Activated naive CD8-positive, alpha-beta T cell treated with anti-CD3 and anti-CD28 coated beads, Interleukin-2, amount 50 U/mL, for 24 hours (primary cell): ENCODE measurements around the gene ASIC2.
"Not testable (repeated sequence)": the region's sequence is repeated elsewhere in the genome, so short reads cannot be mapped to it uniquely, and the experiment has no call there.

ENCODE experiments used
- ATAC-seq: fragments of 150-1000 bp; cut with Tn5 transposase; one replicate; pipeline ENCODE4 v1.10.0; 2021
- DNase-seq: peaks from one replicate; pipeline ENCODE4 v3.0.0; 2021
- H3K27ac Mint-ChIP-seq: one replicate; pipeline ENCODE4 v1.8.0; 2021; ENCODE audit warnings: mild to moderate bottlenecking, mixed read lengths
- H3K27me3 Mint-ChIP-seq: one replicate; pipeline ENCODE4 v1.8.0; 2021; ENCODE audit warnings: mixed read lengths
- H3K36me3 Mint-ChIP-seq: one replicate; pipeline ENCODE4 v1.8.0; 2021; ENCODE audit warnings: low read depth, mixed read lengths
- H3K4me1 Mint-ChIP-seq: one replicate; pipeline ENCODE4 v1.8.0; 2021; ENCODE audit warnings: mixed read lengths
- H3K4me3 Mint-ChIP-seq: one replicate; pipeline ENCODE4 v1.8.0; 2021; ENCODE audit warnings: mild to moderate bottlenecking, moderate library complexity, mixed read lengths
- H3K9me3 Mint-ChIP-seq: one replicate; pipeline ENCODE4 v1.8.0; 2021; ENCODE audit warnings: mixed read lengths

The ASIC2 gene

DNA sequence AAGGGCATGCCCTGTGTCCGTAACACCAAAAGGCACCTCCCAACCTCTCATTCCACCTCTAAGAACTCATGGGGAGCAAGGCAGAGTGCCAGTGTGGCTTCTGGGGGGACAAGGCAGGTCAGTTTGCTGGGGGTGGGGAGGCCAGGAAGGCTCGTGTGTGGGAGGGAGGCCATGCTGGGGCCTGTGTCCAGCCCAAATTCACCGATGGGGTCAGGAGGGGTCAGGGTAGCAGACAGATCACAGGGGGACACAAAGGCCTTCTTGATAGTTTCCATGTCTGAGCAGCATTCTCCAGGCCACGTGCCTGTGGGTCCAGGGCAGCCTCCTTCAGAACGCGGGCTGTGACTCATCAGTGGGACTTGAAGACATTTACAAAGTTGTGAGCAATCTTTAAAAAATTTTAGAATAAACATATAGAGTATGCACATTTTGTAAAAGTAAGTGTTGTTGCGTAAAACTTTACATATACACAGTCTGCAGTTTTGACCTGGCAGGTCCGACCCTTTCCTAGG is 280.5 kb downstream of the ASIC2 start:
- Mint-ChIP-seq H3K4me3 (no peak overlapping the region), H3K27ac (no peak overlapping the region), H3K4me1 (no peaks in the 10 kb centered on the region), H3K36me3 (no peaks in the 10 kb centered on the region), H3K27me3 (no peaks in the 10 kb centered on the region), H3K9me3 (no peaks in the 10 kb centered on the region)
- no peak for DNase-seq
- no peak for ATAC-seq

DNA sequence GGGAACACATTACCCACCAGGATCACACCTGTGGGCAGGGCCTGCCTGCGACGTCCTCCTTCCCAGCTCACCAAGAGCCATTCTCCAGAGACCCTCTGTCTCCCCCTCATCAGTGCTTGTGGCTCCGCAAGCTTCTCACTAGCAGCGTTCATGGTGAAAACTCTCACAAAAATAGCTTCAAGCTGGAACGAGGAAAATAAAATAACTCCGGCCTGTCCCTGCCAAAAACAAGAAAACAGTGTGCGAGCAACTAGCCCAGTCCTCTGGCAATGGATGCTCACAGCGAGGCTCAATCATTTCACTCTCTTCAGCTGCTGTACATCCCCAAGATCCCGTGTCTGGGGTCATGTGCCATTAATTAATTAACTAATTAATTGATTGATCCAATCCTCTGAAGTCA is 283.5 kb downstream of the ASIC2 start:
- Mint-ChIP-seq H3K4me3 (no peak overlapping the region), H3K36me3 (no peaks in the 10 kb centered on the region), H3K27ac (no peak overlapping the region), H3K9me3 (no peaks in the 10 kb centered on the region), H3K27me3 (peaks cover 2% of the 10 kb centered on the region), H3K4me1 (no peaks in the 10 kb centered on the region)
- DNase-seq (no peak), ATAC-seq (no peak)

DNA sequence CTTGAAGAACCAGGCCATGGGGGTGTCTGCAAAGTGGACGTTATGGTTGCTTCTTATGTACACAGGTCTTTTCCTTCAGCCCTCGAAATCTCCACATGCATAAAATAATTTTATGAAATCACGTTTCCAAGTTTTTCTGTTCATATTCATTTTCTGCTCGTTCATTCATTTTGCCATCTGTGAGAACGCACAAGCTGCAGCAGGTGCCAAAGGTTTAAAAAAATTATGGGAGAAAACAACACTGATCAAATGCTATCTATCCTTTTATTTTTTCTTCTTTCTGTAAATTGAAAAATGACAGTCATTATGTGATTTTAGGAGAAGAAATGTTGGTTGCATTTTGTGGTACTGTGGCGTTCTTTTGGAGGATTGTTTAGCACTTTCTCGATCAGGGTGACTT is 285.9 kb downstream of the ASIC2 start:
- no peaks in the 10 kb centered on the region for H3K36me3 Mint-ChIP-seq
- H3K27me3 Mint-ChIP-seq: peaks cover 7% of the 10 kb centered on the region
- H3K4me1 Mint-ChIP-seq: no peaks in the 10 kb centered on the region
- ATAC-seq (no peak), DNase-seq (no peak)
- H3K4me3 Mint-ChIP-seq: no peak overlapping the region
- no peaks in the 10 kb centered on the region for H3K9me3 Mint-ChIP-seq
- no peak overlapping the region for H3K27ac Mint-ChIP-seq

DNA sequence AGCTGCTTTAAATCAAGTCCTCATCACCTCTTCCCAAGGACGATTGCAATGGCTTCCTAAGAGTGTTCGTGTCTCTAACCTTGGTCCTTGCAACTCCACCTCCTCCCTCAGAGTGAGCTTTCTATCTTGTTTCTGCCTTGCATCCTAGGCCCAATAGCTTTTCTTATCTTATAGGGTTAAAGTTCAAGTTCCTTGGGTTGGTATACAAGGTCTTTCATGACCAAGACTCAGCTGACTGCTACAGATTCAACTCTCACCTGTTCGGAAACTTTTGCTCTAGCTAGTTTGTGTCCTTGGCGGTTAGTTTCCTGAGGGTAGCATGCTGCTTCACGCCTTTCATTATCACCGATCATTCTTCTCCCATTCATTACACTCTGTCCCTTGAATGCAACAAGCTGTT is 290.8 kb downstream of the ASIC2 start:
- Mint-ChIP-seq H3K4me1 (peaks cover 5% of the 10 kb centered on the region), H3K36me3 (no peaks in the 10 kb centered on the region)

DNA sequence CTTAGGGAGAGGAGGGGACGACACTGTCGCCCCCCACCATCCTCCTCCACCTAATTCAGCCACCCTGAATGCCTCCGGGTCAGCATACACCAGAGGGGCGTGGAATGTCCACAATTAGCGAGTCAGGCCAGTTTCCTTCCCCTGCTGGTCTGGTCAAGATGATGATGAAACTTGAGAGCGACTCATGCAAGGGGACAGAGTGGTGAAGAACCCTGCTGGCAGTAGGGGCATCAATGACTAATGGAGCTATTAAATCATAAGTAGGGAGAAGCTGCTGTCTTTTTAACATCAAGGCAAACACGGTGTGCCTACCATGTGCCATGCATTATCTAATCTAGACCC is 294.2 kb downstream of the ASIC2 start:
- ATAC-seq: no peak
- no peak for DNase-seq
- Mint-ChIP-seq H3K27ac (no peak overlapping the region), H3K36me3 (no peaks in the 10 kb centered on the region), H3K9me3 (no peaks in the 10 kb centered on the region), H3K27me3 (peaks cover 21% of the 10 kb centered on the region), H3K4me3 (no peak overlapping the region), H3K4me1 (peaks cover 5% of the 10 kb centered on the region)

More for the DNA sequence above, 290.8 kb downstream of the ASIC2 start:
- Mint-ChIP-seq H3K27ac (no peak overlapping the region), H3K27me3 (peaks cover 24% of the 10 kb centered on the region), H3K9me3 (no peaks in the 10 kb centered on the region), H3K4me3 (no peak overlapping the region)
- DNase-seq: no peak
- ATAC-seq: no peak

DNA sequence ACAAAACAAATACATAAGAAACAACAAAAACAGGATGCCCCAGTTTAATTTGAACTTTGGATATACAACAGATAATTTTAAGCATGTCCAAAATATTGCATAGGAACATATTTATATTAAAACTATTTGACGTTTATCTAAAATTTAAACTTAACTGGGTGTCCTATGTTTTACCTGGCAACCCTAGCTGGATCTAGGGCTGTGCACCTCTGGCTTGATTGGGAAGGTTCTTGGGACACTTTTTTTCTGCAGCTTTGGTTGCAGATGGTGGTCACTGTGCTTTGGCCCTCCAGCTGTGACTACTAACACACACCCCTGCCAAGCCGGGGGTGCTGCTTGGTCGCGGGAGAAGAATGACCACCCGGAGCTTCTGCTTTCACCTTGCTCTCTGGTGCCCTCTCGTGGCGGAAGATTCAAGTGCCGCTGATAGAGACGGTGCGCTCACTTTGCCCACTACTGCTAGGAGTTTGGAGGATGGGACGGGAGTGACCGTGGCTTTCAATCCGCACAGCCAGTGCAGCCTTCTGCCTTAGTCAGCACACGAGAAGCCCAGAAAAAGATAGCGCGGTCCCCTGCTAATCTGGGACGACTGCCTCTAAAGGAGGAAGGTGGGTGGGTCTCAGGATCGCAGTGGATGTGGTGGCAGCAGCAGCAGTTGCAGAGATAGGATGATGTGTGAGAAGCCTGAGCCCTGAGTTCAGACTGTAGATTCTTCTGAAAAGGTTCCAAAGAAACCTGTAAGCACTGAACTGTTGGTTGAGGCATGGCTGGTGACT is 294.8 kb downstream of the ASIC2 start:
- no peaks in the 10 kb centered on the region for H3K36me3 Mint-ChIP-seq
- H3K9me3 Mint-ChIP-seq: no peaks in the 10 kb centered on the region
- ATAC-seq (no peak), DNase-seq (peak; percentile 86)
- H3K4me1 Mint-ChIP-seq: peaks cover 5% of the 10 kb centered on the region
- no peak overlapping the region for H3K4me3 Mint-ChIP-seq
- H3K27me3 Mint-ChIP-seq: peaks cover 21% of the 10 kb centered on the region
- H3K27ac Mint-ChIP-seq: no peak overlapping the region

DNA sequence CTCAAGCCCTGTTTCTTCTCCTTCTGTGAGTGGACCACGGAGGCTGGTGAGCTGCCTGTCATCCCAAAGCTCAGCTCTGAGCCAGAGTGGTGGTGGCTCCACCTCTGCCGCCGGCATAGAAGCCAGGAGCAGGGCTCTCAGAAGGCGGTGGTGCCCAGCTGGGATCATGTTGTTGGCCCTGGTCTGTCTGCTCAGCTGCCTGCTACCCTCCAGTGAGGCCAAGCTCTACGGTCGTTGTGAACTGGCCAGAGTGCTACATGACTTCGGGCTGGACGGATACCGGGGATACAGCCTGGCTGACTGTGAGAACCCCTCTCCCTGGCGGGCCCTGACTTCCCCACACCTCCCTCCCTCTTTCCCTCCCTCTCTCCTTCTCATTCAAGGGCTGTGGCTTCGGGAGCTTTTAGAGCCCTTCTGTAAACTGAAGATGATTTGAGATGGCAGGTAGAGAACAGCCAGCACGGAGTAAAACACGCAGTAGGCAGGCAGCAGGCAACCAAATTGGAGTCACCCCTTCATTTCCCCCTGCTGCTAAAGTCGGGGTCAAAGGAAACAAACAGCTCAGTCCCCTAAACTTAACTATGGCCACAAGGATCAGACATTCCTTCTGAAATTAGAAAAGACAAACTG is 297.6 kb downstream of the ASIC2 start:
- H3K27me3 Mint-ChIP-seq: peaks cover 21% of the 10 kb centered on the region
- H3K4me1 Mint-ChIP-seq: peaks cover 5% of the 10 kb centered on the region
- no peaks in the 10 kb centered on the region for H3K9me3 Mint-ChIP-seq
- no peak overlapping the region for H3K27ac Mint-ChIP-seq
- no peak for ATAC-seq
- DNase-seq: no peak
- no peaks in the 10 kb centered on the region for H3K36me3 Mint-ChIP-seq
- no peak overlapping the region for H3K4me3 Mint-ChIP-seq

DNA sequence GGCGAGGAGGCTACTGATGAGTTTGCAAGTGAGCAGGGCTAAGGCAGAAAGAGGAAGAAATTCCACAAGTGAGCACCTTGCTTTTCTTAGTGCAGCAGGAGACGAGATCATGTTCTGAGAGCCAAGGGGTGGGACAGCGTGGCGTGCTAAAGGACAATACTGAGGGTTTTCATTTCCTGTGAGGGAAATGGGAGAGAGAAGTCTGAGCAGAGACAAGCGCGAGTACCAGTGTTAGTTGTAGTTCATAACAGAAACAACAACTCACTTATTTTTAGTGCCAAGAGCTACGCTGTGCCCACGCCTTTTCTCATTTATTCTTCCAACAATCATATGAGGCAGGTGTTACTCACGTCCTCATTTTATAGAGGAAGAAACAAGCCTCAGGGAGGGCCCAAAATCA is 299.1 kb downstream of the ASIC2 start:
- no peak for ATAC-seq
- peaks cover under 1% of the 10 kb centered on the region for H3K36me3 Mint-ChIP-seq
- H3K4me1 Mint-ChIP-seq: peaks cover 5% of the 10 kb centered on the region
- no peak overlapping the region for H3K4me3 Mint-ChIP-seq
- H3K27me3 Mint-ChIP-seq: peaks cover 13% of the 10 kb centered on the region
- no peak for DNase-seq
- no peak overlapping the region for H3K27ac Mint-ChIP-seq
- H3K9me3 Mint-ChIP-seq: peaks cover 5% of the 10 kb centered on the region

DNA sequence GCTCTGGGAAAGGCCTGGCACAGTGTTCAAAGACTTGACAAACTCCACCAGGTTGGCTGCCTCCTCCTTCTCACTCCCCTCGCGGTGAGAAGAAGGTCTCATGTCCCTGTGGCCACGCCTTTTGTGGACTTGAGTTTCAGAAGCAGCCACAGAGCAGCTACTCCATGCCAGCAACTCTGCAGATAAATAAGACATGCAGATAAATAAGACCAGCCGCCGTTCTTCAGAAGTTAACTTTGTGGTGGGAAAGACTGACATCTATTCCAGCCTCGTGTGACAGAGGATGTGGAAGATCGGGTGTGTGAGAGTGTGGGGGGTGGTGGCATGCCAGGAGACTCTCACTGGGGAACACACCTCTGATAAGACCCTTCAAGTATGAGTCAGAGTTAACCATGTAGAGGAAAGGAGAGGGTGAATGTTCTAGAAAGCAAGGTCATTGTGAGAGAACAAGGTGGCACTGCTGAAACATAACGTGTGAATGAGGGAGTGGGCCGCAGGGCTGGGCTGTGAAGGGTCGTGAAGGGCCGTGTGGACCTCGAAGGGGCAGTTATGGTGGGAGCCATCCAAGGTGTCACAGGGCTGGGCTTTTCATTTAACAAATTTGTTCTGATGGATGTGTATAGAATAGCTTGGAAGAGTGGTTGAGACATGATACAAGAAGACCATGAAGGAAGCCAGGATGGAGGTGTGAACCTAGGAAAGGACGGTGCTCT is 300.6 kb downstream of the ASIC2 start:
- peaks cover 3% of the 10 kb centered on the region for H3K36me3 Mint-ChIP-seq
- H3K4me1 Mint-ChIP-seq: no peaks in the 10 kb centered on the region
- no peak overlapping the region for H3K27ac Mint-ChIP-seq
- peaks cover 17% of the 10 kb centered on the region for H3K9me3 Mint-ChIP-seq
- no peak overlapping the region for H3K4me3 Mint-ChIP-seq
- ATAC-seq: peak; percentile 12
- no peak for DNase-seq
- H3K27me3 Mint-ChIP-seq: peaks cover 6% of the 10 kb centered on the region

DNA sequence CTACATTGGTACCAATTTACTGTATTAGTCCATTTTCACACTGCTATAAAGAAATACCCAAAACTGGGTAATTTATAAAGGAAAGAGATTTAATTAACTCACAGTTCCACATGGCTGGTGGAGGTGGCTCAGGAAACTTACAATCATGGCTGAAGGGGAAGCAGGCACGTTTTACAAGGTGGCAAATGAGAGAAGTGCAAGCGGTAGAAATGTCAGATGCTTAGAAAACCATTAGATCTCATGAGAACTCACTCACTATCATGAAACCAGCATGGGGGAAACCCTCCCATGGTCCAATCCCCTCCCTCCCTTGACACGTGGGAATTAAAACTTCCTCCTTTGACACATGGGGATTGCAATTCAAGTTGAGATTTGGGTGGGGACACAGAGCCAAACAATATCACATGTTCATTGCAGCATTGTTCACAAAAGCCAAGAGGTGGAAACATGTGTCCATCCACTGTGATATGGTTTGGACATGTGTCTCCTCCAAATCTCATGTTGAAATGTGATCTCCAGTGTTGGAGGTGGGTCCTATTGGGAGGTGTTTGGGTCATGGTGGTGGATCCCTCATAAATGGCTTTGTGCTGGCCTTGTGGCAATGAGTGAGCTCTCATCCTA is 304.5 kb downstream of the ASIC2 start:
- Mint-ChIP-seq H3K36me3 (peaks cover 3% of the 10 kb centered on the region), H3K4me3 (no peak overlapping the region), H3K4me1 (no peaks in the 10 kb centered on the region), H3K27me3 (peaks cover 3% of the 10 kb centered on the region), H3K27ac (no peak overlapping the region), H3K9me3 (peaks cover 17% of the 10 kb centered on the region)
- no peak for DNase-seq
- ATAC-seq: no peak

DNA sequence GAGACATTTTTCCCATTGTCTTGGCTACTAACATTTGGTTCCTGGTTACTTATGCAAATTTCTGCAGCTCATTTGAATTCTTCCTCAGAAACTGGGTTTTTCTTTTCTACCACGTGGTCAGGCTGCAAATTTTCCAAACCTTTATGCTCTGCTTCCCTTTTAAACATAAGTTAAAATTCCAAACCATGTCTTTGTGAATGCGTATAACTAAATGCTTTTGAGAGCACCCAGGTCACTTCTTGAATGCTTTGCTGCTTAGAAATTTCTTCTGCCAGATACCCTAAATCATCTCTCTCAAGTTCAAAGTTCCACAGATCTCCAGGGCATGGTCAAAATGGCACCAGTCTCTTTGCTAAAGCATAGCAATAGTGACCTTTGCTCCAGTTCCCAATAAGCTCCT is 305.2 kb downstream of the ASIC2 start:
- ATAC-seq, H3K27ac Mint-ChIP-seq, H3K4me3 Mint-ChIP-seq, DNase-seq, H3K36me3 Mint-ChIP-seq, H3K4me1 Mint-ChIP-seq, H3K27me3 Mint-ChIP-seq: not testable (repeated sequence)
- H3K9me3 Mint-ChIP-seq: peaks cover 17% of the 10 kb centered on the region

DNA sequence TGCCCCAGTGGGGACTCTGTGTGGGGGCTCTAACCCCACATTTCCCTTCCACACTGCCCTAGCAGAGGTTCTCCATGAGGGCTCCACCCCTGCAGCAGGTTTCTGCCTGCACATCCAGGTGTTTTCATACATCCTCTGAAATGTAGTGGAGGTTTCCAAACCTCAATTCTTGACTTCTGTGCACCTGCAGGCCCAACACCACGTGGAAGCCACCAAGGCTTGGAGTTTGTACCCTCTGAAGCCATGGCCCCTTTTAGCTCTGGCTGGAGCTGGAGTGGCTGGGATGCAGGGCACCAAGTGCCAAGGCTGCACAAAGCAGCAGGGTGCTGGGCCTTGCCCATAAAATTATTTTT is 305.7 kb downstream of the ASIC2 start:
- not testable (repeated sequence) for H3K4me1 Mint-ChIP-seq, ATAC-seq, H3K36me3 Mint-ChIP-seq, H3K27ac Mint-ChIP-seq, H3K27me3 Mint-ChIP-seq, DNase-seq, H3K4me3 Mint-ChIP-seq
- peaks cover 21% of the 10 kb centered on the region for H3K9me3 Mint-ChIP-seq

DNA sequence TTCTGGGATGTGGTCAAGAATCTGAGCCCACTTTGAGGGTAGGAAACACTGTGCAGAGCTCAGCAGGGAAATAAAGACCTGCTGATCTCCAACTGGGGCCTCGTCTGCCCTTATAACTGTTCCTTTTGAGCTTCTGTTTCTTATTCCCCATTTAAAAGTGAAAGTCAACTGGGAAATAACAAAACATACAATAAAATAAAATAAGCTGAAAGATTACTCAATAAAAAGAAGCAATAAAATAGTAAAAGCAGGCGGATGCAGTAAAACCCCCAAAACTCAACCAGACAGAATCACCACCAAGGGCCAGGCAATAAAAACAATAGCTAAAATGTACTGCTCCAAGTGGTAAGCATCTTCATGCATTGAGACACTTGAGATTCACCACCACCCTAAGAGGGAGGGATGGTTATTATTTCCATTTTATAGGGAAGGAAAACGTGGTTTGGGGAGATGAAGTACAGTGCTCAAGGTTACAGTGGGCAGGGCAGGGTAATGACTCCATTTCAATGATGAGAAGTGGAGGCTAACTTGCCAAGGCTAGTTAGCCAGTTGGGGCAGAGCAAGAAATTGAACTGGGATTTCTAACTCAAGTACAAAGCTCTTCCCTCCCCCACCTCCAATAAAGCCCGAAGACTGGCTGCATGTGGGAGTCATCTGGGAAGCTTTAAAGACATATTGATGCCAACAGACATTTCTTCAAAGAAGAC is 307.9 kb downstream of the ASIC2 start:
- ATAC-seq: no peak
- Mint-ChIP-seq H3K4me1 (no peaks in the 10 kb centered on the region), H3K4me3 (no peak overlapping the region), H3K9me3 (peaks cover 27% of the 10 kb centered on the region), H3K27ac (no peak overlapping the region), H3K27me3 (peaks cover 3% of the 10 kb centered on the region), H3K36me3 (peaks cover 5% of the 10 kb centered on the region)
- DNase-seq: no peak

DNA sequence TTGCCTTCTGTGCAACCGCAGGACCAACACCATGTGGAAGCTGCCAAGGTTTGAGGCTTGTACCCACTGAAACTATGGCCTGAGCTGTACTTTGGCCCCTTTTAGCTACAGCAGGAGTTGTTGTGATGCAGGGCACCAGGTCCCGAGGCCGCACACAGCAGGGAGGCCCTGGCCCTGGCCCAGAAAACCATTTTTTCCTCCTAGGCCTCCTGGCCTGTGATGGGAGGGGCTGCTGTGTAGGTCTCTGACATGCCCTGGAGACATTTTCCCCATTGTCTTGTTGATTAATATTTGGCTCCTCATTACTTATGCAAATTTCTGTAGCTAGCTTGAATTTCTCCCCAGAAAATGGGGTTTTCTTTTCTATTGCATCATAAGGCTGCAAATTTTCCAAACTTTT is 311.5 kb downstream of the ASIC2 start:
- H3K9me3 Mint-ChIP-seq: peaks cover 11% of the 10 kb centered on the region
- not testable (repeated sequence) for H3K36me3 Mint-ChIP-seq, ATAC-seq, H3K4me1 Mint-ChIP-seq, DNase-seq, H3K27ac Mint-ChIP-seq, H3K27me3 Mint-ChIP-seq, H3K4me3 Mint-ChIP-seq
